SK-N-SH (cell line): ENCODE results near the gene AGR3.

Source experiments
- CTCF ChIP-seq: fragments of 200-600 bp; sonication (generic); IDR thresholded peaks from 2 replicates; pipeline ENCODE4 v1.6.1; 2017; ENCODE audit warnings: antibody characterized with exemption, mild to moderate bottlenecking, moderate library complexity
- EP300 ChIP-seq, 2 experiments: IDR thresholded peaks; 2 replicates each; pipeline versions ENCODE4 v1.4.0 to v1.6.1; 2012; ENCODE audit warnings: borderline replicate concordance in 1 of 2, low read depth in 1 of 2, low read length in 1 of 2
- EZH2phosphoT487 ChIP-seq: fragments of 200-600 bp; sonication (generic); IDR thresholded peaks from 2 replicates; pipeline ENCODE4 v1.6.1; 2017; ENCODE audit warnings: low read depth, mixed run types, mild to moderate bottlenecking, antibody characterized with exemption, moderate library complexity, borderline replicate concordance
- FOXM1 ChIP-seq: IDR thresholded peaks from 2 replicates; pipeline ENCODE4 v1.4.0; 2012; ENCODE audit warnings: low read depth, mild to moderate bottlenecking
- IRF3 ChIP-seq: fragments of 150-350 bp; IDR thresholded peaks from 2 replicates; pipeline ENCODE4 v1.6.1; 2016; ENCODE audit warnings: mild to moderate bottlenecking, low read depth, low read length
- MXI1 ChIP-seq: IDR thresholded peaks from 2 replicates; pipeline ENCODE4 v1.6.1; 2012; ENCODE audit warnings: mild to moderate bottlenecking, low read depth, low read length, improper control_type of control experiment
- REST ChIP-seq: IDR thresholded peaks from 2 replicates; pipeline ENCODE4 v1.6.1; 2012; ENCODE audit warnings: mild to moderate bottlenecking, low read depth, low read length, moderate library complexity

GRCh38 chr7:16867328-16867727 lies 14.5 kb downstream of the AGR3 start:
- TF ChIP-seq REST (no peak), EP300 (IDR thresholded peaks at IDR 0.05; ENCODE audit: borderline replicate concordance in 1 of 2, low read depth in 1 of 2, low read length in 1 of 2) (no peak), CTCF (no peak), EZH2phosphoT487 (no peak), MXI1 (no peak), FOXM1 (no peak), IRF3 (no peak)
